AG09319 (cell line): ENCODE measurements around the gene LEMD1.
A peak's percentile ranks its signal among the peaks of the same experiment; 100 is the strongest.
"Not testable (repeated sequence)": the region's sequence is repeated elsewhere in the genome, so short reads cannot be mapped to it uniquely, and the experiment has no call there.

Experiments used
- DNase-seq: peaks from one replicate; pipeline ENCODE4 v3.0.0-alpha.2; 2010; ENCODE audit warnings: low read depth; ENCODE audit errors: extremely low read depth
- TF ChIP-seq, protein P1 (sequence below): IDR thresholded peaks from 2 replicates; pipeline ENCODE4 v1.5.1; 2011; ENCODE audit warnings: low read depth, mild to moderate bottlenecking, inconsistent platforms, low read length, moderate library complexity

The LEMD1 gene

DNA sequence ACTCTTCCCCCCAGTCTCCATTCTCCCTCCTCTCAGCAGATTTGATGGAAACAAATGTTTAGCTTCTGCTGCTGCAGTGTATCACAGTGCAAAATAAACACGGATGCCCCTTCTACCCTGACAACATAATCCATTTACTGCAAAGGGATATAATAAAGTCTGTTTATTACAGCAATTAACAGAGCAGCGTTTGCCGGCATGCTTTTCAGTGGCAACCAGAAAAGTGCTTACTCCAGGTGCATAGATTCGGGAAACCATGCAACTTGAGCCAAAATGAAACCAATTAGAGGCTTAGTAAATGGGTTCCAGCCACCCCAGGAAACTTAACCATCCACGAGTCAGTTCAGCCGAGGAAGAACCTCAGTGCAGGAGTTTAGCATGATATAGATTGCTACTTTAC is 12.9 kb upstream of the LEMD1 start:
- TF ChIP-seq, protein P1, sequence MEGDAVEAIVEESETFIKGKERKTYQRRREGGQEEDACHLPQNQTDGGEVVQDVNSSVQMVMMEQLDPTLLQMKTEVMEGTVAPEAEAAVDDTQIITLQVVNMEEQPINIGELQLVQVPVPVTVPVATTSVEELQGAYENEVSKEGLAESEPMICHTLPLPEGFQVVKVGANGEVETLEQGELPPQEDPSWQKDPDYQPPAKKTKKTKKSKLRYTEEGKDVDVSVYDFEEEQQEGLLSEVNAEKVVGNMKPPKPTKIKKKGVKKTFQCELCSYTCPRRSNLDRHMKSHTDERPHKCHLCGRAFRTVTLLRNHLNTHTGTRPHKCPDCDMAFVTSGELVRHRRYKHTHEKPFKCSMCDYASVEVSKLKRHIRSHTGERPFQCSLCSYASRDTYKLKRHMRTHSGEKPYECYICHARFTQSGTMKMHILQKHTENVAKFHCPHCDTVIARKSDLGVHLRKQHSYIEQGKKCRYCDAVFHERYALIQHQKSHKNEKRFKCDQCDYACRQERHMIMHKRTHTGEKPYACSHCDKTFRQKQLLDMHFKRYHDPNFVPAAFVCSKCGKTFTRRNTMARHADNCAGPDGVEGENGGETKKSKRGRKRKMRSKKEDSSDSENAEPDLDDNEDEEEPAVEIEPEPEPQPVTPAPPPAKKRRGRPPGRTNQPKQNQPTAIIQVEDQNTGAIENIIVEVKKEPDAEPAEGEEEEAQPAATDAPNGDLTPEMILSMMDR, result no peak
- no peak for DNase-seq

DNA sequence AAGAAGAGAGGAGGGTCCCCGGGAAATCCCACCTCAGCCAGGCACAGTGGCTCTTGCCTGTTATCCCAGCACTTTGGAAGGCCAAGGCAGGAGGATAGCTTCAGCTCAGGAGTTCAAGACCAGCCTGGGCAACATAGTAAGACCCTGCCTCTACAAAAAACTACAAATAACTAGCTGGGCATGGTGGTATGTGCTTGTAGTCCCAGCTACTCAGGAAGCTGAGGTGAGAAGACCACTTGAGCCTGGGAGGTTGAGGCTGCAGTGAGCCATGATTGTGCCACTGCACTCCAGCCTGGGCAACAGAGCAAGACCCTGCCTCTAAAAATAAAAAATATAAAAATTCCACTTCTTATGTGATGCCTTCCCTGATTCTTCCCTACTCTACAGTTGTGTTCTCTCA is 10.8 kb upstream of the LEMD1 start:
- DNase-seq, result not testable (repeated sequence)

DNA sequence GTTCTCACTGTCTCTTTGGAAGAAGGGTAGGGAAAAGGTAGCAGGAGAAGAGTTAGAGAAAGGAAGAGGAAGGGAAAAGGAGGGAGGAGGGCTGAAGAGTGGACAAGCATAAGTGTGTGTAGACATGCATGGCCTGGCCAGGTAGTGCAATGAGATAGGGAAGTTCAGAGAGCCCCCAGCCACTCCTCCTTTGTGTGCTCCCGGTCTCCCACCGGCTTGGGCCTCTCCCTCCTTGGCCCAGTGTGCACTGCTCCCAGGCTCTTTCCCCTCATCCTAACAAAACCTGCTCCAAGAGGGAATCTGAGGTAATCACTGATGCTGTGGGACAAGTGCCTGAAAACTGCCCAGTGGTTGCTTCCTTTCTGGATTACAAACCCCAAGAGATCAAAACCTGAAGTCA is 10.3 kb upstream of the LEMD1 start:
- TF ChIP-seq, protein P1, result no peak
- no peak for DNase-seq

DNA sequence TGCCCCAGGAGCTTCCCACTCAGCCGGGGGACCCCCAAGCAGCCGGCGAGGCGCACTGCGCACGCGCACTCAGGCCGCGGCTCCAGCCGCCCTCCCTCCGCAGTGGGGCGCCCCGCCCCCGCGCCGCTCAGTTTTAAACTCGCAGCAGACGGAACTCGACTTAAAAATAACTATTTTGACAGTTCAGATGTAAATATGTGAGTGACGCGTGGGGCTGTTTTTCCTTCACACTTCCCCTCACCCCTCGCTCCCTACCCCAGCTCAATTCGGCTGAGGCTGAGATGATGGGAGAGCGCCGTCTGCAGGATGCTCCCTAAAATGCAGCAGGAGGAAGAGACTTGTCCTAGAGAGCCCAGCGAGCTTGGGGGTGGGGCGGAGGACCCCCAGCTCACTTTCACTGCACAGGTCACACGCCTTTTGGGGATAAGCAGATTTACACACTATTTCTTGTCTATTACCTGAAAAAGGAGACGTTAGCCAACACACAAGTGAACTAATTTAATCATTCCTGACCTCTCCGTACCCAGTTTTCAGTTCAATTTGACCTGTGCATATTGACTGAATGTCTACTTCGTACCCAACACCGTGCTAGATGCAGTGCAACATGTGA is 8.9 kb upstream of the LEMD1 start:
- DNase-seq, result no peak
- TF ChIP-seq, protein P1, result peak; percentile 82

DNA sequence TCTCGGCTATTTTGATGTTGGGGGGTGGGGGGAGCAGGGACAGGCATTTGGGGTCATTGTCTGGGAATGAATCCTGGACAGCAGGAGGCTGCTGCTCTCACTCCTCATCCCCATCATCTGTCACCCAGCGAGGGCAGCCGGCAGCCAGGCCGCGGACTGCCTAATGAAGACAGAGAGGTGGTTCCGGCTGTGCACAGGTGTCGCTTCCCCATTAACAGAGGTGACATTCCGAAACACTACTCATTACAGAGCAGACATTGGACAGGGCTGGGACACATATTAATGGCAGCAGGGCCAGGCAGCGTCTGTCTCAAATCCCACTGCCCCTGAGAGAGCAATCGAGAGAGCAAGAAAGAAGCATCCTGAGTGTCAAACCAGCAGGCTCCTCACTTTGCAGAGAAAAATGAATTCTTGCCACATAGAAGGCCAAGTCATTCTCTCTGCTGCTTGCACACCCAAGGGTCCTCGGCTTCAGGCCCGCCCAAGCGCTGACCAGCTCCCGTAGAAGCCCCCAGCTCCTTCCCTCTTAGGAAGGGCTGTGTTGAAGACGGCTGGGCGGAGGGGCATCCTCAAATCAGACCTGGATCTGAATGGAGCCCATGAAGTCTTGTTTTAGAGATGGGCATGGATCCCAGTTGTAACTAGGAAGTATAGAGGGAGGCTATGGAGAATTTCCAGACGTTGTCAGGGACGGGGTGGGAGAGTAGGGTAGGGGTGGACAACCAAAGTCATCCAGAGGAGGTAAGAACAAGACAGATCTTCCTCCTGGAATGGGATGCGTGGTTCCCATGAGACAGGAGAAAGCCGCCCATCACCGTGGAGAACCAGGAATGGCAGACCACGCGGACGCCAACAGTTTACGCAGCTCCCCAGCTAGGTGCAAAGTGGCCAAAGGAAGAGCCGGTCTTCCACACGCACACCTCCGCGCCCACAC is 8.2 kb upstream of the LEMD1 start:
- DNase-seq, result no peak
- TF ChIP-seq, protein P1, result no peak

DNA sequence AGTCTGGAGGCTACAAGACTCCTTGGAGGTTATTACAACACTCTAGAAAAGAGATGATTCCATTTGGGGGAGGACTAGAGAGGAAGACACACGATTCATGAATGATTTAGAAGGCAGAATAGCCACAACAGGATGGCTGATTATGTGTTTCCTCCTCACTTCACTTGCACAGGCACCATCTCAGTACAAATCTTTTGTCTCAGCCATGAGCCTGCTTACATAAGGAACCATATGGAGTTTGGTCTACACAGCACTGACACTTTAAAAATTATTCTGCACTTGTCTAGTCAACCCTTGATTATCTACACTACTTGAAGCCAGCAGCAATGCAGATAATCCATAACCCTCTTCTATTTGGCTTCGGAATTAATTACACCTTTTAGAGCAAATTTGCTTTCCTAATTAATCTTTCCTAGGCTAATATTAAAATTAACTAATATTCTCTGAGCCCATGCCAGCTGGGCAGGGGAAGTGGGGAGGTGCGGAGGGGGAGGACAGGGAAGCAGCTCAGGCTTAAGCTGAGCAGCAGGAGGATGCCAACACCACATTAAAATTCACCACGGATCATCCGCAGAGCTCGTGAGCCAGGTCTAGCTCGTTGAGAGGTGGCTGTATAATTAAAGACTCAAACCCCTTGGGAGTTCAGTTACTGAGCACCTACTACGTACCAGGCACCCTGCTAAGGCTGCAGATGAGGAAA is 3.2 kb upstream of the LEMD1 start:
- TF ChIP-seq, protein P1, result no peak

DNA sequence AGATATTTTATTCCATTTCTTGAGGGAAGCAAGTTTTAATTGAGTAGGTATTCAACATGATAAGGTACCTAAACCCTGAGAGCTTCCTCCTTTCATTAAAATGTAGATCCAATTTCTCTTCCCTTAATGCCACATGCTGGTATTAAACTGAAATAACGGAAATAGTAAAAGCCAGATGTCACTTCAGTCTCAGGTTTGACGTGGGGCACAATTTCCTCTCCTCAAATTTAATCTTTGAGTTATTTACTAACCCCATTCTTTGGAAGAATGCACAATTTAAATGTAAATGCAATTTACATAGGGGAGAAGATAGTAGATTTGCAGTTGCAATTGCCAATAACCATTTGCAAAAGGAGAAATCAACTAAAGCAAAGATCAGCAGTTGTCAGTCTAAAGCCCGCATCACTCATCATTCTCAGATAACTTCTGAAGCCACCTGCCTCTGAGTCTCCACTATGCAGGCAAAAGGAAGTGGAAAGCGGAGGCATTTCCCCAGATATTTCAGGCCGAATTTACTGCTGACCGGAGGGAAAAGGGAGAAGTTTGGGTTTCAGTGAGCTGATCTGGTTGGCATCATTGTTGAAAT is 2.1 kb upstream of the LEMD1 start:
- TF ChIP-seq, protein P1, result no peak
- DNase-seq, result no peak

More for the DNA sequence above, 3.2 kb upstream of the LEMD1 start:
- DNase-seq, result no peak
